Panc1 (cell line): Measurements from ENCODE around the gene BBS7.

Experiments
- CTCF ChIP-seq: fragments of 450-650 bp; IDR thresholded peaks from 2 replicates; pipeline ENCODE4 v1.5.1; 2017; ENCODE audit warnings: mild to moderate bottlenecking
- POLR2AphosphoS5 ChIP-seq: IDR thresholded peaks from 2 replicates; pipeline ENCODE4 v1.6.1; 2012; ENCODE audit warnings: mild to moderate bottlenecking, low read depth, low read length, moderate library complexity
- SIN3A ChIP-seq: IDR thresholded peaks from 2 replicates; pipeline ENCODE4 v1.6.1; 2012; ENCODE audit warnings: low read depth, mild to moderate bottlenecking, low read length, moderate library complexity, borderline replicate concordance; ENCODE audit not compliant: insufficient read depth
- TCF7L2 ChIP-seq: IDR thresholded peaks from 2 replicates; pipeline ENCODE4 v1.6.1; 2011; ENCODE audit warnings: mild to moderate bottlenecking, low read depth, low read length, inconsistent platforms

DNA sequence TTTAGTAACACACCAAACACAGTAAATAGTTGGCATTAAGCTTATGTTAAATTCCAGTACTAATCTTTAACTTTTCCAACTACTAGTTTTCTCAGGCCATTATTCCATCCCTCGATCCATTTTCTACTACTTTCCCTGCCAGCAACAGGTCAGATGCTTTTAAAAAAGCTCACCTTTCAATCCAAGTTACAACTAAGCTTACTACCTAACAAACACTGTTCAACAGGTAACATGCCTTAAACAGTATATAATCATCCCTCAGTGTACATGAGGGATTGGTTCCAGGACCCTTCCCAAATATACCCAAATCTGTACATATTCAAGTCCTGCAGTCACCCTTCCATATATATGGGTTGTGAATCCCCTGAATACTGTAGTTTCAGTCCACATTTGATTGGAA is 52.1 kb downstream of the BBS7 start:
- TF ChIP-seq CTCF: no peak
- no peak for TF ChIP-seq TCF7L2
- TF ChIP-seq POLR2AphosphoS5: no peak
- TF ChIP-seq SIN3A: no peak
